ENCODE data around the gene PSMB9. TPM values are rescaled to one million over a fixed set of nuclear protein-coding genes. Genes with fewer than 3 reads are reported as not detected.

Gene PSMB9
- total RNA-seq, 2 experiments from 2014 or later, result 219 to 229 TPM

DNA sequence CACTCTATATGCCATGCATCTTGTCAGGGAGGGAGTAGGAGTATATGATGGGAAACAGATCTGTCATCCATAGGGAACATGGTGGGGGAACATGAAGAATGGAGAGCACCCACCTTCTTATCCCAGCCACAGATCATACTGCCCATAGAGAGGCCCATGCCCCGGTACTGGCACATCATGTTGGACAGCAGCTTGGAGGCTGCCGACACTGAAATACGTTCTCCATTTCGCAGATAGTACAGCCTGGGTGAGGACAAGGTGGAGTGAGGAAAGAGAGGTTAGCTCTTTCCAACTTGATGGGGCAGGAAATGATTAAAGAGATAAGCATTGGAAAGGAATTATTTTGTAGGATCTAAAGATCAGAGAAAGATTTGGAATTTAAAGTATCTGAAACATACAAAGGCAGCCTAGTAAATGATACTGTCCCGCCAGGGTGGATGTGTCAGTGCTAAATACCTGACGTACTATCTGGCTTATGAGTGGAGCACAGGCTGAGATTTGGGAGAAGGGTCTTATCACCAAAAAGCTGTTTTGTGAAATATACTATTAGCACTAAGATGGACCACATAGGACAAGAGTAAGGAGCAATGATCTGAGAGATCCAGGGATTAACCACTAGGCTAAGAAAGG, 11.9 kb upstream of the PSMB9 start:
- no peaks in the 10 kb centered on the region for H3K9me3 Mint-ChIP-seq
- ChIA-PET POLR2A (interaction anchor here (0.7 to 10.7 kb wide), 7 partner anchors 8 to 141 kb away, joined by 3 to 458 read pairs (median 30); partner anchors contain the start of genes BRD2, PSMB9 and TAP1), CTCF (interaction anchor here (1.2 to 10.1 kb wide), 5 partner anchors 8 to 142 kb away, joined by 3 to 400 read pairs (median 44); partner anchors contain the start of genes HLA-DMA, PSMB9 and TAP1)
- ATAC-seq, result no peak
- DNase-seq, result no peak
- H3K27ac Mint-ChIP-seq, result peak overlapping the region; percentile 99
- H3K36me3 Mint-ChIP-seq (ENCODE audit: low read depth), result peaks cover 85% of the 10 kb centered on the region
- peaks cover 47% of the 10 kb centered on the region for H3K4me1 Mint-ChIP-seq (ENCODE audit: low read depth)
- no peaks in the 10 kb centered on the region for H3K27me3 Mint-ChIP-seq
- intact Hi-C loops (cut with micrococcal nuclease), result no loop called here
- H3K4me3 Mint-ChIP-seq, result peak overlapping the region; percentile 97
- TF ChIP-seq, protein P1, sequence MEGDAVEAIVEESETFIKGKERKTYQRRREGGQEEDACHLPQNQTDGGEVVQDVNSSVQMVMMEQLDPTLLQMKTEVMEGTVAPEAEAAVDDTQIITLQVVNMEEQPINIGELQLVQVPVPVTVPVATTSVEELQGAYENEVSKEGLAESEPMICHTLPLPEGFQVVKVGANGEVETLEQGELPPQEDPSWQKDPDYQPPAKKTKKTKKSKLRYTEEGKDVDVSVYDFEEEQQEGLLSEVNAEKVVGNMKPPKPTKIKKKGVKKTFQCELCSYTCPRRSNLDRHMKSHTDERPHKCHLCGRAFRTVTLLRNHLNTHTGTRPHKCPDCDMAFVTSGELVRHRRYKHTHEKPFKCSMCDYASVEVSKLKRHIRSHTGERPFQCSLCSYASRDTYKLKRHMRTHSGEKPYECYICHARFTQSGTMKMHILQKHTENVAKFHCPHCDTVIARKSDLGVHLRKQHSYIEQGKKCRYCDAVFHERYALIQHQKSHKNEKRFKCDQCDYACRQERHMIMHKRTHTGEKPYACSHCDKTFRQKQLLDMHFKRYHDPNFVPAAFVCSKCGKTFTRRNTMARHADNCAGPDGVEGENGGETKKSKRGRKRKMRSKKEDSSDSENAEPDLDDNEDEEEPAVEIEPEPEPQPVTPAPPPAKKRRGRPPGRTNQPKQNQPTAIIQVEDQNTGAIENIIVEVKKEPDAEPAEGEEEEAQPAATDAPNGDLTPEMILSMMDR (IDR thresholded peaks at IDR 0.05), result no peak

DNA sequence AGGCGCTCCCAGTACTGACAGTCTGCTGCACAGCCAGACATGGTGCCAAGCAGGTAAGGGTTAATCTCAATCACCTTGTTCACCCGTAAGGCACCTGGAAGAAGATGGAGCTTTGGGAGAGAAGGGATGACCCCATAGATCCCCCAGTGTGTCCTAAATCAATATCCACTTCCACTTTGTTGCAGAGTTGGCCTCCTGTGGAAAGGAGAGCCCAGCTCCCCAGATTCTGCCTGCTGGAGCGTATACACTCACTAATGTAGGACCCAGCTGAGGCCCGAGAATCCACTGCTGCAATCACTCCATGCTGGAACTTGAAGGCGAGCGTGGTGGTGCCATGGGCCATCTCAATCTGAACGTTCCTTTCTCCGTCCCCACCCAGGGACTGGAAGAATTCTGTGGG, 11.3 kb upstream of the PSMB9 start:
- Mint-ChIP-seq H3K9me3 (no peaks in the 10 kb centered on the region), H3K27ac (peak overlapping the region; percentile 99), H3K4me1 (ENCODE audit: low read depth) (peaks cover 53% of the 10 kb centered on the region), H3K36me3 (ENCODE audit: low read depth) (peaks cover 85% of the 10 kb centered on the region), H3K4me3 (peak overlapping the region; percentile 97), H3K27me3 (no peaks in the 10 kb centered on the region)
- no peak for ATAC-seq
- intact Hi-C loops (cut with micrococcal nuclease), result no loop called here
- ChIA-PET CTCF (interaction anchor here (1.2 to 10.1 kb wide), 3 partner anchors 16 to 110 kb away, joined by 3 to 400 read pairs (median 291); partner anchors contain the start of genes HLA-DMA, PSMB9 and TAP1), POLR2A (interaction anchor here (0.9 to 10.7 kb wide), 6 partner anchors 8 to 129 kb away, joined by 3 to 458 read pairs (median 56); partner anchors contain the start of genes BRD2, PSMB9 and TAP1)
- DNase-seq, result no peak
- TF ChIP-seq, protein P1 (IDR thresholded peaks at IDR 0.05), result no peak

DNA sequence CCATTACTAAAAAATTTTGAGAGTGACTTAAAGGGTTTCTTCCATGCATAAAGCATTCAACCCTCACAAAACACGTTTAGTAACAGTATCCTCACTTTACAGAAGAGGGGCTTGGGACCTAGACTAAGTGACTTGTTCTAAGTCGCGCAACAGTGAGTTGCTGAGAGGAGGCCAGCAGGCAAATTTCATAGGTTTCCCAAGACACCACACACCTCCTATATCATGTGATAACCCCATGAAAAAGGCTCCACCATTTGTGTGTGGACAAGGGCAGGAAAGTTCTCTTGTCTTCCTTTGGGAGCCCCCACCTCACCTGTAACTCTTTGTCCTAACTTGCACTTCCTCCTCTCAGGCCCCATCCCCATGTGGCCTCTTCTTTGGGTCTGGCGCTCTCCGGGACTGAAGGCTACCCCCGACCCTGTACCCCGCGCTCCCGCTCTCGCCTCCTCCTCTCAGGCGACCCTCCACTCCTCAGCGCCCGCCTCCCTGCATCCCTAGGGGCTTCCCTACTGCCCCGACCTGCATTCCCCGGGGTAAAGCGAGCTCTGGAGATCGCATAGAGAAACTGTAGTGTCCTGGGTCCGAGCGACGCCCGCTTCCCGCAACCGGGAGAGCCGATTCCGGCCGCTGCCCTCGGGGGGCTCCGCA, 10.5 kb upstream of the PSMB9 start:
- H3K4me1 Mint-ChIP-seq (ENCODE audit: low read depth), result peaks cover 60% of the 10 kb centered on the region
- ChIA-PET CTCF (interaction anchor here (3.3 to 10.1 kb wide), 4 partner anchors 15 to 142 kb away, joined by 16 to 400 read pairs (median 168); partner anchors contain the start of genes PSMB9 and TAP1), POLR2A (interaction anchor here (1.3 to 10.7 kb wide), 11 partner anchors 7 to 428 kb away, joined by 4 to 458 read pairs (median 13); partner anchors contain the start of genes BRD2, PSMB9, RPS18 and TAP1)
- H3K9me3 Mint-ChIP-seq, result no peaks in the 10 kb centered on the region
- peaks cover 92% of the 10 kb centered on the region for H3K36me3 Mint-ChIP-seq (ENCODE audit: low read depth)
- no peaks in the 10 kb centered on the region for H3K27me3 Mint-ChIP-seq
- intact Hi-C loops (cut with micrococcal nuclease), result no loop called here
- TF ChIP-seq, protein P1 (IDR thresholded peaks at IDR 0.05), result no peak
- peak overlapping the region; percentile 99 for H3K27ac Mint-ChIP-seq
- ATAC-seq, result no peak
- no peak for DNase-seq
- H3K4me3 Mint-ChIP-seq, result peak overlapping the region; percentile 97

DNA sequence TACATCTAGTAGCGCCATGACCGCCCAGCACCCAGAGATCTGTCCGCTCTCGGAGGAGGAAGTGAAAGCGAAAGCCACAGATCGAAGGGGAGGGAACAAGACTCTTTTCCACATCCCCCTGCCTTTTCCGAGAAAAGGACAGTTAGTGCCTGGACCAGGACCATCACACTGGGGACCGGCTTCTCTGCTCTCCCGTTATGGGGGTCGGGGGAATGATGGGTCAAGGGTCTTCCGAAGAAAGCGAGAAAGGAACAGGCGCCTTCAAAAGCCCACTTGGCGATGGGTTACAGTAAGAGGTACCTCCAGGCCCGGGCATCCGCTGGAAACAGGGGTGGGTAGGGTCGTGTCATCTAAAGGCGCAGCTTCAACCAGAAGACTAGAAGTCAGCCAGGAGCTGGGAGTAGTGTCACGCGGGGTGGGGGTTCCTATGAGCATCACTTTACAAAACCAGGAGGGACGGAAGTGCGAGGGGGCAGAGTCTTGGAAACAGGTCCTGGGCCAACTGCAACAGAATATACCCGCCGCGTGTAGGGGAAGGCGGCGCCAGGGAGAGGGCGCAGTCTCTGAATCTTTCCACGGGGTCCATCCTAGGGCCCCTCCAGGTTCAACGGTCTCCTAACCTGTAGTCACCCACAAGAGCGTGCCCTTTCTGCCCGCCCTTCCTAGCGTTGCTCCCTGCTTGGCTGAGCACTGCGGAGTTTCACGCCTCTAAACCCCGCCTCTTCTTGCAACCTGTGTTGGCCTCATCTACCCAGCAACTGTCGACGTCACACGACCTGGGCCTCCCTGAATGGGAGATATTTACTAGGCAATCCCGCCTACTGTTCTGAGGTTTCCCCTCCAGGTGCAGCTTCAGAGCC, 9.8 kb upstream of the PSMB9 start, which contains the start of gene PSMB8:
PSMB8 (minus strand) TSS at position 69 of the 860 bp plus-strand sequence; CDS start at position 18, 51 bp downstream.
- intact Hi-C loops (cut with micrococcal nuclease), result loop anchor here (2.0 kb wide), 1 partner anchor 127 kb away; no protein-coding TSS in a partner anchor
- H3K4me3 Mint-ChIP-seq, result peak within 1 kb of the TSS; percentile 97
- peak; percentile 75 for ATAC-seq

More for the DNA sequence above, 9.8 kb upstream of the PSMB9 start, which contains the start of gene PSMB8:
- peak; percentile 100 for DNase-seq
- ChIA-PET CTCF (interaction anchor here (0.7 to 10.1 kb wide), 6 partner anchors 15 to 1324 kb away, joined by 3 to 400 read pairs (median 11); partner anchors contain the start of genes PSMB9 and TAP1), POLR2A (interaction anchor here (1.0 to 10.7 kb wide), 14 partner anchors 10 to 427 kb away, joined by 3 to 458 read pairs (median 8); partner anchors contain the start of genes BRD2, PSMB9, RPS18 and TAP1)
- peaks cover 63% of the 10 kb centered on the region for H3K4me1 Mint-ChIP-seq (ENCODE audit: low read depth)
- H3K9me3 Mint-ChIP-seq, result no peaks in the 10 kb centered on the region
- H3K27ac Mint-ChIP-seq, result peak within 1 kb of the TSS; percentile 99
- TF ChIP-seq, protein P1 (IDR thresholded peaks at IDR 0.05), result no peak
- H3K36me3 Mint-ChIP-seq (ENCODE audit: low read depth), result peaks cover 96% of the 10 kb centered on the region
- no peaks in the 10 kb centered on the region for H3K27me3 Mint-ChIP-seq
